GM12878 (cell line): ENCODE results near the gene CCNY.

Source experiments
- BCL11A ChIP-seq: IDR thresholded peaks from 2 replicates; pipeline ENCODE4 v1.6.1; 2011; ENCODE audit warnings: low read depth, low read length
- CHD1 ChIP-seq: IDR thresholded peaks from 2 replicates; pipeline ENCODE4 v1.6.1; 2012; ENCODE audit warnings: low read depth, low read length, improper control_type of control experiment
- FOXM1 ChIP-seq: IDR thresholded peaks from 2 replicates; pipeline ENCODE4 v1.6.1; 2012; ENCODE audit warnings: low read depth, mild to moderate bottlenecking, inconsistent platforms, low read length, moderate library complexity
- POLR2AphosphoS5 ChIP-seq: IDR thresholded peaks from 2 replicates; pipeline ENCODE4 v1.6.1; 2011; ENCODE audit warnings: mild to moderate bottlenecking, low read length, inconsistent platforms
- TAF1 ChIP-seq: IDR thresholded peaks from 2 replicates; pipeline ENCODE4 v1.6.1; 2011; ENCODE audit warnings: mild to moderate bottlenecking, low read depth, low read length, borderline replicate concordance
- TCF7 ChIP-seq: IDR thresholded peaks from 2 replicates; pipeline ENCODE4 v1.6.1; 2014; ENCODE audit warnings: antibody characterized with exemption, borderline replicate concordance
- ZNF384 ChIP-seq: IDR thresholded peaks from 2 replicates; pipeline ENCODE4 v1.6.1; 2012; ENCODE audit warnings: low read depth, mild to moderate bottlenecking, low read length, improper control_type of control experiment, borderline replicate concordance
- TF ChIP-seq, protein P1 (sequence below), 3 experiments: IDR thresholded peaks in 2 of 3; conservative IDR thresholded peaks in 1 of 3; 2 replicates each; pipeline ENCODE4 v1.5.1; 2011; ENCODE audit warnings: low read depth in 3 of 3, low read length in 3 of 3, mild to moderate bottlenecking in 3 of 3, control low read depth in 2 of 3, moderate library complexity in 2 of 3, inconsistent platforms in 1 of 3, mixed read lengths in 1 of 3; ENCODE audit not compliant: control insufficient read depth in 2 of 3, insufficient read depth in 1 of 3; ENCODE audit errors: extremely low read depth in 1 of 3
- TF ChIP-seq, protein P2 (sequence below): IDR thresholded peaks from 2 replicates; pipeline ENCODE4 v1.6.1; 2012; ENCODE audit warnings: mild to moderate bottlenecking, low read depth, low read length
- TF ChIP-seq, protein P3 (sequence below): fragments of 450-650 bp; IDR thresholded peaks from 2 replicates; pipeline ENCODE4 v1.6.1; 2017; ENCODE audit warnings: mild to moderate bottlenecking

DNA sequence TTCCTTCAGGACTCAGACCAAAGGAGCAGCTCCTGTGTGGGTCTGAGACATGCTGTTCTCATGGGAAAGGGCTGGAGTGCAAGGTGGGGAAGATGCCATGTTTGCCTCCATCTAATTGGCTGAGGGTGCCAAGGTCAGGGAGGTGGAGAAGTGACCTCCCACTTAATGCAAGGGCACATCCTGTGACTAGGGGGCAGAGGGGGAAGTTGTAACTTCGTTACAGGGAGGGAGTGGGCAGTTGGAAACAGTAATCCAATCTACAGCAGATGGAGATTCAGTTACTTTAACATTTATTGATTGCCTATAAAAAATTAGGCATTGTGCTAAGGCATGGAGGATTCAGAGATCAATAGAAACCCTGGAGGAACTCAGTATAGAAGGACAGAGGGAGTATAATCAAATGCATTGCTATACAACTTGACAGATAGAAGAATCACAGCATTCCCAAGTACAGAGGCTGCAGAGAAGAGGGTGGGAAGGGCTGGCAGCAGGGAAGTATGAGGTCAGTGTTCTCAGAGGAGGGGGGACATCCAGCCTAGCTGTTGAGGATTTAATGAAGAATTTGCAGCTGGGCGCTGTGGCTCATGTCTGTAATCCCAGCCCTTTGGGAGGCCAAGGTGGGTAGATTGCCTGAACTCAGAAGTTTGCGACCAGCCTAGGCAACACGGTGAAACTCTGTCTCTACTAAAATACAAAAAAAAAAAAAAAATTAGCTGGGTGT is 75.9 kb downstream of the CCNY start:
- TF ChIP-seq, protein P1, sequence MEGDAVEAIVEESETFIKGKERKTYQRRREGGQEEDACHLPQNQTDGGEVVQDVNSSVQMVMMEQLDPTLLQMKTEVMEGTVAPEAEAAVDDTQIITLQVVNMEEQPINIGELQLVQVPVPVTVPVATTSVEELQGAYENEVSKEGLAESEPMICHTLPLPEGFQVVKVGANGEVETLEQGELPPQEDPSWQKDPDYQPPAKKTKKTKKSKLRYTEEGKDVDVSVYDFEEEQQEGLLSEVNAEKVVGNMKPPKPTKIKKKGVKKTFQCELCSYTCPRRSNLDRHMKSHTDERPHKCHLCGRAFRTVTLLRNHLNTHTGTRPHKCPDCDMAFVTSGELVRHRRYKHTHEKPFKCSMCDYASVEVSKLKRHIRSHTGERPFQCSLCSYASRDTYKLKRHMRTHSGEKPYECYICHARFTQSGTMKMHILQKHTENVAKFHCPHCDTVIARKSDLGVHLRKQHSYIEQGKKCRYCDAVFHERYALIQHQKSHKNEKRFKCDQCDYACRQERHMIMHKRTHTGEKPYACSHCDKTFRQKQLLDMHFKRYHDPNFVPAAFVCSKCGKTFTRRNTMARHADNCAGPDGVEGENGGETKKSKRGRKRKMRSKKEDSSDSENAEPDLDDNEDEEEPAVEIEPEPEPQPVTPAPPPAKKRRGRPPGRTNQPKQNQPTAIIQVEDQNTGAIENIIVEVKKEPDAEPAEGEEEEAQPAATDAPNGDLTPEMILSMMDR (IDR thresholded peaks at IDR 0.05 in 2 of 3, conservative IDR thresholded peaks at IDR 0.05 in 1 of 3; ENCODE audit: control insufficient read depth in 2 of 3, extremely low read depth in 1 of 3, insufficient read depth in 1 of 3, low read depth in 3 of 3, low read length in 3 of 3), result no peak
- TF ChIP-seq BCL11A (no peak), FOXM1 (no peak), POLR2AphosphoS5 (no peak), TCF7 (no peak), TAF1 (no peak), ZNF384 (no peak), CHD1 (no peak)
- TF ChIP-seq, protein P2, sequence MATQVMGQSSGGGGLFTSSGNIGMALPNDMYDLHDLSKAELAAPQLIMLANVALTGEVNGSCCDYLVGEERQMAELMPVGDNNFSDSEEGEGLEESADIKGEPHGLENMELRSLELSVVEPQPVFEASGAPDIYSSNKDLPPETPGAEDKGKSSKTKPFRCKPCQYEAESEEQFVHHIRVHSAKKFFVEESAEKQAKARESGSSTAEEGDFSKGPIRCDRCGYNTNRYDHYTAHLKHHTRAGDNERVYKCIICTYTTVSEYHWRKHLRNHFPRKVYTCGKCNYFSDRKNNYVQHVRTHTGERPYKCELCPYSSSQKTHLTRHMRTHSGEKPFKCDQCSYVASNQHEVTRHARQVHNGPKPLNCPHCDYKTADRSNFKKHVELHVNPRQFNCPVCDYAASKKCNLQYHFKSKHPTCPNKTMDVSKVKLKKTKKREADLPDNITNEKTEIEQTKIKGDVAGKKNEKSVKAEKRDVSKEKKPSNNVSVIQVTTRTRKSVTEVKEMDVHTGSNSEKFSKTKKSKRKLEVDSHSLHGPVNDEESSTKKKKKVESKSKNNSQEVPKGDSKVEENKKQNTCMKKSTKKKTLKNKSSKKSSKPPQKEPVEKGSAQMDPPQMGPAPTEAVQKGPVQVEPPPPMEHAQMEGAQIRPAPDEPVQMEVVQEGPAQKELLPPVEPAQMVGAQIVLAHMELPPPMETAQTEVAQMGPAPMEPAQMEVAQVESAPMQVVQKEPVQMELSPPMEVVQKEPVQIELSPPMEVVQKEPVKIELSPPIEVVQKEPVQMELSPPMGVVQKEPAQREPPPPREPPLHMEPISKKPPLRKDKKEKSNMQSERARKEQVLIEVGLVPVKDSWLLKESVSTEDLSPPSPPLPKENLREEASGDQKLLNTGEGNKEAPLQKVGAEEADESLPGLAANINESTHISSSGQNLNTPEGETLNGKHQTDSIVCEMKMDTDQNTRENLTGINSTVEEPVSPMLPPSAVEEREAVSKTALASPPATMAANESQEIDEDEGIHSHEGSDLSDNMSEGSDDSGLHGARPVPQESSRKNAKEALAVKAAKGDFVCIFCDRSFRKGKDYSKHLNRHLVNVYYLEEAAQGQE, result no peak
- TF ChIP-seq, protein P3, sequence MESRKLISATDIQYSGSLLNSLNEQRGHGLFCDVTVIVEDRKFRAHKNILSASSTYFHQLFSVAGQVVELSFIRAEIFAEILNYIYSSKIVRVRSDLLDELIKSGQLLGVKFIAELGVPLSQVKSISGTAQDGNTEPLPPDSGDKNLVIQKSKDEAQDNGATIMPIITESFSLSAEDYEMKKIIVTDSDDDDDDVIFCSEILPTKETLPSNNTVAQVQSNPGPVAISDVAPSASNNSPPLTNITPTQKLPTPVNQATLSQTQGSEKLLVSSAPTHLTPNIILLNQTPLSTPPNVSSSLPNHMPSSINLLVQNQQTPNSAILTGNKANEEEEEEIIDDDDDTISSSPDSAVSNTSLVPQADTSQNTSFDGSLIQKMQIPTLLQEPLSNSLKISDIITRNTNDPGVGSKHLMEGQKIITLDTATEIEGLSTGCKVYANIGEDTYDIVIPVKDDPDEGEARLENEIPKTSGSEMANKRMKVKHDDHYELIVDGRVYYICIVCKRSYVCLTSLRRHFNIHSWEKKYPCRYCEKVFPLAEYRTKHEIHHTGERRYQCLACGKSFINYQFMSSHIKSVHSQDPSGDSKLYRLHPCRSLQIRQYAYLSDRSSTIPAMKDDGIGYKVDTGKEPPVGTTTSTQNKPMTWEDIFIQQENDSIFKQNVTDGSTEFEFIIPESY, result no peak
